Esophagus mucosa (tissue), 1 donor: ENCODE data around the gene ZFP30. TPM values are rescaled to one million over a fixed set of nuclear protein-coding genes. Genes with fewer than 3 reads are reported as not detected.
A peak's percentile ranks its signal among the peaks of the same experiment; 100 is the strongest.
"Not testable (repeated sequence)": the region's sequence is repeated elsewhere in the genome, so short reads cannot be mapped to it uniquely, and the experiment has no call there.

ENCODE experiments used
- ATAC-seq: fragments of 200-7000 bp; cut with Tn5 transposase; one replicate; pipeline ENCODE4 v1.9.1; 2020
- total RNA-seq: library from RNA; stranded (reverse); gene quantifications from one replicate; pipeline ENCODE4 v1.2.4, GENCODE V29; 2023
- donor health status: DM: yes; HTN: yes; CAD: no.

The ZFP30 gene
- 3.9 TPM for total RNA-seq

- ATAC-seq, result peak; percentile 89
These were observed at the start of gene ZFP30 for GRCh38 chr19:37655301-37655688. Gene ZFP30 (minus strand): TSS chr19:37655465. CDS start chr19:37647822, 7,643 bp downstream.

GRCh38 chr19:37699057-37699456 lies 43.8 kb upstream of the ZFP30 start:
- no peak for ATAC-seq

GRCh38 chr19:37698216-37698615 lies 43.0 kb upstream of the ZFP30 start:
- ATAC-seq, result no peak

- no peak for ATAC-seq
These were observed 40.1 kb upstream of the ZFP30 start for GRCh38 chr19:37695144-37695899.

GRCh38 chr19:37692956-37693620 lies 37.8 kb upstream of the ZFP30 start:
- no peak for ATAC-seq

GRCh38 chr19:37691881-37692504 lies 36.7 kb upstream of the ZFP30 start:
- ATAC-seq, result peak; percentile 67

GRCh38 chr19:37683520-37683919 lies 28.3 kb upstream of the ZFP30 start:
- no peak for ATAC-seq

GRCh38 chr19:37669450-37669914 lies 14.2 kb upstream of the ZFP30 start:
- no peak for ATAC-seq

- not testable (repeated sequence) for ATAC-seq
These were observed 1.9 kb upstream of the ZFP30 start for GRCh38 chr19:37657157-37657556.

GRCh38 chr19:37655689-37656371 lies 565 bp upstream of the ZFP30 start:
- ATAC-seq, result peak; percentile 89

- peak; percentile 62 for ATAC-seq
These were observed 500 bp downstream of the ZFP30 start for GRCh38 chr19:37654629-37655300.

GRCh38 chr19:37654118-37654517 lies 1.1 kb downstream of the ZFP30 start:
- ATAC-seq, result no peak

- no peak for ATAC-seq
These were observed 19.9 kb downstream of the ZFP30 start for GRCh38 chr19:37635076-37636056.

- ATAC-seq, result peak; percentile 75
These were observed 60.3 kb downstream of the ZFP30 start for GRCh38 chr19:37594982-37595382.

GRCh38 chr19:37594304-37594981 lies 60.8 kb downstream of the ZFP30 start, which contains the start of the genes ZNF540 and ZNF571:
Gene ZNF540 (plus strand): TSS chr19:37594876. CDS start chr19:37598448, 3,572 bp downstream.
Gene ZNF571 (minus strand): TSS chr19:37594792. CDS start chr19:37586676, 8,116 bp downstream.
- peak; percentile 99 for ATAC-seq

GRCh38 chr19:37593996-37594303 lies 61.3 kb downstream of the ZFP30 start:
- ATAC-seq, result no peak

GRCh38 chr19:37583340-37583739 lies 71.9 kb downstream of the ZFP30 start:
- no peak for ATAC-seq

- ATAC-seq, result no peak
These were observed 83.1 kb downstream of the ZFP30 start for GRCh38 chr19:37572203-37572602.

- ATAC-seq, result no peak
These were observed 89.9 kb downstream of the ZFP30 start for GRCh38 chr19:37565370-37565669.

- ATAC-seq, result no peak
These were observed 90.5 kb downstream of the ZFP30 start for GRCh38 chr19:37564624-37565369.
